HepG2 (cell line): Measurements from ENCODE around the gene PCIF1. TPM values are rescaled to one million over a fixed set of nuclear protein-coding genes. Genes with fewer than 3 reads are reported as not detected.

Source experiments
- ARID2 ChIP-seq: sonication (generic); formaldehyde crosslinking; IDR thresholded peaks from 2 replicates; pipeline ENCODE4 v1.8.1; 2022; ENCODE audit warnings: mild to moderate bottlenecking, missing genetic modification reagents, borderline replicate concordance
- ARID3A ChIP-seq: IDR thresholded peaks from 2 replicates; pipeline ENCODE4 v1.6.1; 2012; ENCODE audit warnings: low read depth, low read length, improper control_type of control experiment
- ATF2 ChIP-seq: sonication (generic); formaldehyde crosslinking; IDR thresholded peaks from 2 replicates; pipeline ENCODE4 v1.4.0; 2020; ENCODE audit warnings: missing genetic modification reagents
- HNF4G ChIP-seq, 2 experiments: sonication (generic) in 1 of 2; formaldehyde crosslinking in 1 of 2; IDR thresholded peaks; 2 replicates each; pipeline versions ENCODE4 v1.4.0 to v1.6.1; 2011 to 2020; ENCODE audit warnings: borderline replicate concordance in 2 of 2, low read depth in 2 of 2, mild to moderate bottlenecking in 2 of 2, low read length in 1 of 2, missing genetic modification reagents in 1 of 2, moderate library complexity in 1 of 2
- IRF9 ChIP-seq: sonication (generic); formaldehyde crosslinking; IDR thresholded peaks from 2 replicates; pipeline ENCODE4 v1.8.0; 2022; ENCODE audit warnings: missing genetic modification reagents, mild to moderate bottlenecking, borderline replicate concordance
- MAF1 ChIP-seq: sonication (generic); formaldehyde crosslinking; IDR thresholded peaks from 2 replicates; pipeline ENCODE4 v1.5.0; 2020; ENCODE audit warnings: missing genetic modification reagents, borderline replicate concordance
- RAD51 ChIP-seq: fragments of 450-650 bp; IDR thresholded peaks from 2 replicates; pipeline ENCODE4 v1.6.1; 2016; ENCODE audit warnings: borderline replicate concordance
- REXO4 ChIP-seq: sonication (generic); formaldehyde crosslinking; IDR thresholded peaks from 2 replicates; pipeline ENCODE4 v1.8.0; 2022; ENCODE audit warnings: missing genetic modification reagents, mild to moderate bottlenecking, borderline replicate concordance
- TBP ChIP-seq: sonication (generic); formaldehyde crosslinking; IDR thresholded peaks from 2 replicates; pipeline ENCODE4 v1.5.0; 2020; ENCODE audit warnings: missing genetic modification reagents
- ZKSCAN5 ChIP-seq: sonication (generic); formaldehyde crosslinking; IDR thresholded peaks from 2 replicates; pipeline ENCODE4 v1.5.1; 2020; ENCODE audit warnings: mild to moderate bottlenecking, missing genetic modification reagents
- ZNF546 ChIP-seq: sonication (generic); formaldehyde crosslinking; conservative IDR thresholded peaks from 2 replicates; pipeline ENCODE4 v1.8.1; 2023; ENCODE audit warnings: mild to moderate bottlenecking, missing genetic modification reagents
- ZSCAN9 ChIP-seq: IDR thresholded peaks from 2 replicates; pipeline ENCODE4 v1.6.1; 2016; ENCODE audit warnings: borderline replicate concordance
- polyA plus RNA-seq, 8 experiments: library from polyadenylated mRNA; depleted of rRNA in 3 of 8; stranded (reverse) in 7 of 8; unstranded in 1 of 8; fragments of >200 nt; fragmentation: Illumina TruSeq in 4 of 8; extraction: Trizol in 4 of 8; gene quantifications; 2 replicates each; pipeline versions ENCODE4 v1.2.1 to v1.2.3, GENCODE V29; 2011 to 2016; ENCODE audit warnings: low read depth in 4 of 8, missing spikeins in 1 of 8, mixed read lengths in 1 of 8; ENCODE audit not compliant: insufficient read depth in 1 of 8
- total RNA-seq, 5 experiments: library from RNA; depleted of rRNA; stranded (reverse); fragments of >200 nt; fragmentation: Illumina TruSeq; extraction: Trizol; gene quantifications; 2 replicates each; pipeline ENCODE4 v1.2.3, GENCODE V29; 2016; ENCODE audit warnings: low read depth in 1 of 5
- TF ChIP-seq, protein P1 (sequence below): IDR thresholded peaks from 2 replicates; pipeline ENCODE4 v1.6.1; 2018; ENCODE audit warnings: missing genetic modification reagents, mild to moderate bottlenecking, missing compliant biosample characterization
- TF ChIP-seq, protein P2 (sequence below): sonication (generic); formaldehyde crosslinking; IDR thresholded peaks from 2 replicates; pipeline ENCODE4 v1.5.1; 2020; ENCODE audit warnings: mild to moderate bottlenecking, missing genetic modification reagents, borderline replicate concordance

The PCIF1 gene
- total and polyA plus RNA-seq, 2 of the 13 experiments (the other 11 are each of a cell fraction or from before 2014, with no cell fraction given) = 20.9 to 24.4 TPM

DNA sequence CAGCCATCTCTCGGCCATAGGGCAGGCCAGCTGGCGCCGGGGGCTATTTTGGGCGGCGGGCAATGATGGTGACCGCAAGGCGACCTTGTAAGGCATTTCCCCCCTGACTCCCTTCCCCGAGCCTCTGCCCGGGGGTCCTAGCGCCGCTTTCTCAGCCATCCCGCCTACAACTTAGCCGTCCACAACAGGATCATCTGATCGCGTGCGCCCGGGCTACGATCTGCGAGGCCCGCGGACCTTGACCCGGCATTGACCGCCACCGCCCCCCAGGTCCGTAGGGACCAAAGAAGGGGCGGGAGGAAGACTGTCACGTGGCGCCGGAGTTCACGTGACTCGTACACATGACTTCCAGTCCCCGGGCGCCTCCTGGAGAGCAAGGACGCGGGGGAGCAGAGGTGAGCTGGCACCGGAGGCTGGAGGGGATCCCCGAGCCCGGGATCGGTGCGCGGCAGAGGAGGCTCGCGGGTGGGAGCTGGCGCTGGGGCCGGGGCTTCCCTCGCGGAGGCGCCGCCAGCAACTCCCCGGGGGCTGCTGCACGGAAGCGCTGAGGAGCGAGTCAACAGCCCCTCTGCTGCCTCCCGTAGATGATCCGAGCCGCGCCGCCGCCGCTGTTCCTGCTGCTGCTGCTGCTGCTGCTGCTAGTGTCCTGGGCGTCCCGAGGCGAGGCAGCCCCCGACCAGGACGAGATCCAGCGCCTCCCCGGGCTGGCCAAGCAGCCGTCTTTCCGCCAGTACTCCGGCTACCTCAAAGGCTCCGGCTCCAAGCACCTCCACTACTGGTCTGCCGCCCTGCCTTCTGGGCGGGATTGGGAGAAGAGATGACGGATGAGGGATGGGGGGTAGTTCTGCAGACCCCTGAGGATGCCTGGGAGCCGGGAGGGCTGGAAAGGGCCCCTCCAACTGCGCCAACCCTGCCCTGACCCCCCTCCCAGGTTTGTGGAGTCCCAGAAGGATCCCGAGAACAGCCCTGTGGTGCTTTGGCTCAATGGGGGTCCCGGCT lies 43.2 kb upstream of the PCIF1 start, which contains the start of the genes CTSA and NEURL2 (continued):
- TF ChIP-seq, protein P1, sequence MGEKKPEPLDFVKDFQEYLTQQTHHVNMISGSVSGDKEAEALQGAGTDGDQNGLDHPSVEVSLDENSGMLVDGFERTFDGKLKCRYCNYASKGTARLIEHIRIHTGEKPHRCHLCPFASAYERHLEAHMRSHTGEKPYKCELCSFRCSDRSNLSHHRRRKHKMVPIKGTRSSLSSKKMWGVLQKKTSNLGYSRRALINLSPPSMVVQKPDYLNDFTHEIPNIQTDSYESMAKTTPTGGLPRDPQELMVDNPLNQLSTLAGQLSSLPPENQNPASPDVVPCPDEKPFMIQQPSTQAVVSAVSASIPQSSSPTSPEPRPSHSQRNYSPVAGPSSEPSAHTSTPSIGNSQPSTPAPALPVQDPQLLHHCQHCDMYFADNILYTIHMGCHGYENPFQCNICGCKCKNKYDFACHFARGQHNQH (CRISPR knock-in tag) = peak; percentile 100
- peak; percentile 97 for TF ChIP-seq HNF4G (IDR thresholded peaks at IDR 0.05; ENCODE audit: borderline replicate concordance, low read depth, low read length)
- TF ChIP-seq HNF4G (CRISPR knock-in tag; IDR thresholded peaks at IDR 0.05; ENCODE audit: borderline replicate concordance, low read depth) = peak; percentile 99
- TF ChIP-seq ZKSCAN5 (CRISPR knock-in tag) = no peak; the same call in 1 of the 2 replicates
- no peak for TF ChIP-seq TBP
- TF ChIP-seq MAF1 = peak; percentile 94
- TF ChIP-seq, protein P2, sequence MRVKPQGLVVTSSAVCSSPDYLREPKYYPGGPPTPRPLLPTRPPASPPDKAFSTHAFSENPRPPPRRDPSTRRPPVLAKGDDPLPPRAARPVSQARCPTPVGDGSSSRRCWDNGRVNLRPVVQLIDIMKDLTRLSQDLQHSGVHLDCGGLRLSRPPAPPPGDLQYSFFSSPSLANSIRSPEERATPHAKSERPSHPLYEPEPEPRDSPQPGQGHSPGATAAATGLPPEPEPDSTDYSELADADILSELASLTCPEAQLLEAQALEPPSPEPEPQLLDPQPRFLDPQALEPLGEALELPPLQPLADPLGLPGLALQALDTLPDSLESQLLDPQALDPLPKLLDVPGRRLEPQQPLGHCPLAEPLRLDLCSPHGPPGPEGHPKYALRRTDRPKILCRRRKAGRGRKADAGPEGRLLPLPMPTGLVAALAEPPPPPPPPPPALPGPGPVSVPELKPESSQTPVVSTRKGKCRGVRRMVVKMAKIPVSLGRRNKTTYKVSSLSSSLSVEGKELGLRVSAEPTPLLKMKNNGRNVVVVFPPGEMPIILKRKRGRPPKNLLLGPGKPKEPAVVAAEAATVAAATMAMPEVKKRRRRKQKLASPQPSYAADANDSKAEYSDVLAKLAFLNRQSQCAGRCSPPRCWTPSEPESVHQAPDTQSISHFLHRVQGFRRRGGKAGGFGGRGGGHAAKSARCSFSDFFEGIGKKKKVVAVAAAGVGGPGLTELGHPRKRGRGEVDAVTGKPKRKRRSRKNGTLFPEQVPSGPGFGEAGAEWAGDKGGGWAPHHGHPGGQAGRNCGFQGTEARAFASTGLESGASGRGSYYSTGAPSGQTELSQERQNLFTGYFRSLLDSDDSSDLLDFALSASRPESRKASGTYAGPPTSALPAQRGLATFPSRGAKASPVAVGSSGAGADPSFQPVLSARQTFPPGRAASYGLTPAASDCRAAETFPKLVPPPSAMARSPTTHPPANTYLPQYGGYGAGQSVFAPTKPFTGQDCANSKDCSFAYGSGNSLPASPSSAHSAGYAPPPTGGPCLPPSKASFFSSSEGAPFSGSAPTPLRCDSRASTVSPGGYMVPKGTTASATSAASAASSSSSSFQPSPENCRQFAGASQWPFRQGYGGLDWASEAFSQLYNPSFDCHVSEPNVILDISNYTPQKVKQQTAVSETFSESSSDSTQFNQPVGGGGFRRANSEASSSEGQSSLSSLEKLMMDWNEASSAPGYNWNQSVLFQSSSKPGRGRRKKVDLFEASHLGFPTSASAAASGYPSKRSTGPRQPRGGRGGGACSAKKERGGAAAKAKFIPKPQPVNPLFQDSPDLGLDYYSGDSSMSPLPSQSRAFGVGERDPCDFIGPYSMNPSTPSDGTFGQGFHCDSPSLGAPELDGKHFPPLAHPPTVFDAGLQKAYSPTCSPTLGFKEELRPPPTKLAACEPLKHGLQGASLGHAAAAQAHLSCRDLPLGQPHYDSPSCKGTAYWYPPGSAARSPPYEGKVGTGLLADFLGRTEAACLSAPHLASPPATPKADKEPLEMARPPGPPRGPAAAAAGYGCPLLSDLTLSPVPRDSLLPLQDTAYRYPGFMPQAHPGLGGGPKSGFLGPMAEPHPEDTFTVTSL (CRISPR knock-in tag) = peak; percentile 66
- peak; percentile 71; the same call in 1 of the 2 replicates for TF ChIP-seq ARID3A
- TF ChIP-seq IRF9 (CRISPR knock-in tag) = peak; percentile 100
- TF ChIP-seq ZSCAN9 (CRISPR knock-in tag) = peak; percentile 99
- peak; percentile 100 for TF ChIP-seq RAD51
- peak; percentile 52; the same call in 1 of the 2 replicates for TF ChIP-seq REXO4 (CRISPR knock-in tag)
- TF ChIP-seq ARID2 (CRISPR knock-in tag) = peak; percentile 94
- TF ChIP-seq ZNF546 (CRISPR knock-in tag) = peak; percentile 64; the same call in 1 of the 2 replicates
- peak; percentile 97 for TF ChIP-seq ATF2 (CRISPR knock-in tag)
